IPS-11a (cell line): ENCODE data around the gene RAD51B.

Experiments used
- H3K4me3 ChIP-seq: one replicate; pipeline ENCODE4 v1.5.1; 2013; ENCODE audit warnings: low read depth, low read length, control low read depth

The RAD51B gene

GRCh38 chr14:68593806-68594536 lies 774.4 kb downstream of the RAD51B start:
- no peak overlapping the region for H3K4me3 ChIP-seq

GRCh38 chr14:68594737-68595380 lies 775.3 kb downstream of the RAD51B start:
- H3K4me3 ChIP-seq, result no peak overlapping the region

GRCh38 chr14:68596211-68596610 lies 776.6 kb downstream of the RAD51B start:
- H3K4me3 ChIP-seq, result no peak overlapping the region

GRCh38 chr14:68596701-68597100 lies 777.1 kb downstream of the RAD51B start:
- H3K4me3 ChIP-seq, result no peak overlapping the region

- H3K4me3 ChIP-seq, result no peak overlapping the region
These were observed 778.5 kb downstream of the RAD51B start for GRCh38 chr14:68598089-68598488.

- H3K4me3 ChIP-seq, result no peak overlapping the region
These were observed 779.3 kb downstream of the RAD51B start for GRCh38 chr14:68598621-68599447.

- no peak overlapping the region for H3K4me3 ChIP-seq
These were observed 780.5 kb downstream of the RAD51B start for GRCh38 chr14:68599896-68600610.

- no peak overlapping the region for H3K4me3 ChIP-seq
These were observed 782.9 kb downstream of the RAD51B start for GRCh38 chr14:68602507-68602906.

GRCh38 chr14:68603533-68604360 lies 784.2 kb downstream of the RAD51B start:
- H3K4me3 ChIP-seq, result no peak overlapping the region

- no peak overlapping the region for H3K4me3 ChIP-seq
These were observed 784.8 kb downstream of the RAD51B start for GRCh38 chr14:68604361-68604730.

- H3K4me3 ChIP-seq, result no peak overlapping the region
These were observed 785.2 kb downstream of the RAD51B start for GRCh38 chr14:68604822-68605221.

GRCh38 chr14:68606176-68606575 lies 786.6 kb downstream of the RAD51B start:
- H3K4me3 ChIP-seq, result no peak overlapping the region

- no peak overlapping the region for H3K4me3 ChIP-seq
These were observed 787.1 kb downstream of the RAD51B start for GRCh38 chr14:68606644-68607043.

- H3K4me3 ChIP-seq, result no peak overlapping the region
These were observed 787.7 kb downstream of the RAD51B start for GRCh38 chr14:68607081-68607866.

- H3K4me3 ChIP-seq, result no peak overlapping the region
These were observed 788.4 kb downstream of the RAD51B start for GRCh38 chr14:68607867-68608573.

- H3K4me3 ChIP-seq, result no peak overlapping the region
These were observed 789.0 kb downstream of the RAD51B start for GRCh38 chr14:68608574-68608962.

- H3K4me3 ChIP-seq, result no peak overlapping the region
These were observed 789.4 kb downstream of the RAD51B start for GRCh38 chr14:68609012-68609411.

GRCh38 chr14:68610251-68610793 lies 790.7 kb downstream of the RAD51B start:
- H3K4me3 ChIP-seq, result no peak overlapping the region

- H3K4me3 ChIP-seq, result no peak overlapping the region
These were observed 792.0 kb downstream of the RAD51B start for GRCh38 chr14:68611599-68611998.
